Testis (tissue), 2 donors: ENCODE data around the gene FAM25A.
"Not testable (repeated sequence)": the region's sequence is repeated elsewhere in the genome, so short reads cannot be mapped to it uniquely, and the experiment has no call there.

Source experiments
- CTCF ChIP-seq, 3 experiments: fragments of 450-650 bp in 2 of 3; fragments of 200-600 bp in 1 of 3; sonication (generic) in 1 of 3; IDR thresholded peaks; one replicate each; pipeline ENCODE4 v1.5.1; 2016 to 2019; ENCODE audit warnings: antibody characterized with exemption in 3 of 3, mild to moderate bottlenecking in 2 of 3, moderate library complexity in 1 of 3
- POLR2A ChIP-seq: fragments of 450-650 bp; IDR thresholded peaks from one replicate; pipeline ENCODE4 v1.6.1; 2017; ENCODE audit warnings: antibody characterized with exemption, mild to moderate bottlenecking, moderate library complexity

GRCh38 chr10:87019504-87019903 lies 590 bp upstream of the FAM25A start:
- TF ChIP-seq CTCF (IDR thresholded peaks at IDR 0.05); POLR2A: not testable (repeated sequence)
